Liver (tissue), 9 donors: ENCODE data around the gene IFNGR1. TPM values are rescaled to one million over a fixed set of nuclear protein-coding genes. Genes with fewer than 3 reads are reported as not detected.

Source experiments
- DNase-seq: peaks from one replicate; pipeline ENCODE4 v3.0.0-alpha.2; 2017; ENCODE audit warnings: low spot score
- H3K27ac ChIP-seq, 2 donors: one replicate each; pipeline ENCODE4 v1.7.0; 2013; ENCODE audit warnings: inconsistent platforms in 2 of 2, low read length in 2 of 2, control low read depth in 1 of 2, low read depth in 1 of 2, mild to moderate bottlenecking in 1 of 2
- H3K27me3 ChIP-seq, 4 donors: one replicate each; pipeline versions ENCODE4 v1.6.1 to v1.7.0; 2013; ENCODE audit warnings: low read length in 3 of 4, inconsistent platforms in 1 of 4, mild to moderate bottlenecking in 1 of 4, moderate library complexity in 1 of 4; ENCODE audit not compliant: control insufficient read depth in 4 of 4, insufficient read depth in 4 of 4
- H3K36me3 ChIP-seq, 4 donors: one replicate each; pipeline versions ENCODE4 v1.6.1 to v1.7.0; 2013; ENCODE audit warnings: low read length in 3 of 4, mild to moderate bottlenecking in 3 of 4, low read depth in 1 of 4, moderate library complexity in 1 of 4; ENCODE audit not compliant: control insufficient read depth in 4 of 4, insufficient read depth in 3 of 4
- H3K4me1 ChIP-seq, 4 donors: one replicate each; pipeline versions ENCODE4 v1.6.1 to v1.7.0; 2013; ENCODE audit warnings: low read length in 3 of 4, mild to moderate bottlenecking in 3 of 4, moderate library complexity in 1 of 4; ENCODE audit not compliant: control insufficient read depth in 4 of 4, insufficient read depth in 4 of 4
- H3K4me3 ChIP-seq, 3 donors: one replicate each; pipeline versions ENCODE4 v1.6.1 to v1.7.0; 2013; ENCODE audit warnings: low read length in 3 of 3, control low read depth in 1 of 3, low read depth in 1 of 3, mild to moderate bottlenecking in 1 of 3
- H3K9ac ChIP-seq, 2 donors: one replicate each; pipeline ENCODE4 v1.7.0; 2013; ENCODE audit warnings: low read length in 2 of 2, mild to moderate bottlenecking in 2 of 2, moderate library complexity in 2 of 2, control low read depth in 1 of 2, low read depth in 1 of 2
- H3K9me3 ChIP-seq, 4 donors: one replicate each; pipeline versions ENCODE4 v1.6.1 to v1.7.0; 2013; ENCODE audit warnings: low read length in 3 of 4; ENCODE audit not compliant: control insufficient read depth in 4 of 4
- ATF3 ChIP-seq: IDR thresholded peaks from 2 replicates; pipeline ENCODE4 v1.6.1; 2016; ENCODE audit warnings: antibody characterized with exemption
- CTCF ChIP-seq: fragments of 150-350 bp; IDR thresholded peaks from 2 replicates; pipeline ENCODE4 v1.5.1; 2017; ENCODE audit warnings: improper control_type of control experiment, low read depth, low read length; ENCODE audit not compliant: missing input control
- EGR1 ChIP-seq, 2 donors: IDR thresholded peaks; 2 replicates each; pipeline ENCODE4 v1.6.1; 2016 to 2018; ENCODE audit warnings: antibody characterized with exemption in 2 of 2, low read depth in 2 of 2
- FOXA1 ChIP-seq: IDR thresholded peaks from 2 replicates; pipeline ENCODE4 v1.6.1; 2016; ENCODE audit warnings: antibody characterized with exemption
- FOXA2 ChIP-seq: IDR thresholded peaks from 2 replicates; pipeline ENCODE4 v1.6.1; 2016; ENCODE audit warnings: antibody characterized with exemption
- GABPA ChIP-seq, 2 donors: IDR thresholded peaks in 1 of 2; conservative IDR thresholded peaks in 1 of 2; 2 replicates each; pipeline ENCODE4 v1.6.1; 2016; ENCODE audit warnings: antibody characterized with exemption in 2 of 2, mild to moderate bottlenecking in 1 of 2, moderate library complexity in 1 of 2
- HNF4A ChIP-seq, 2 donors: conservative IDR thresholded peaks; 2 replicates each; pipeline ENCODE4 v1.6.1; 2016; ENCODE audit warnings: antibody characterized with exemption in 2 of 2, mild to moderate bottlenecking in 2 of 2
- HNF4G ChIP-seq: IDR thresholded peaks from 2 replicates; pipeline ENCODE4 v1.6.1; 2016; ENCODE audit warnings: antibody characterized with exemption
- JUND ChIP-seq, 2 donors: IDR thresholded peaks; 2 replicates each; pipeline ENCODE4 v1.6.1; 2016; ENCODE audit warnings: antibody characterized with exemption in 2 of 2
- NR2F2 ChIP-seq: IDR thresholded peaks from 2 replicates; pipeline ENCODE4 v1.6.1; 2016; ENCODE audit warnings: antibody characterized with exemption
- RAD21 ChIP-seq, 2 donors: IDR thresholded peaks; 2 replicates each; pipeline ENCODE4 v1.6.1; 2016; ENCODE audit warnings: antibody characterized with exemption in 2 of 2, mild to moderate bottlenecking in 2 of 2
- REST ChIP-seq: IDR thresholded peaks from 2 replicates; pipeline ENCODE4 v1.6.1; 2016; ENCODE audit warnings: antibody characterized with exemption, mild to moderate bottlenecking
- RXRA ChIP-seq, 2 donors: IDR thresholded peaks; 2 replicates each; pipeline ENCODE4 v1.6.1; 2017 to 2018; ENCODE audit warnings: antibody characterized with exemption in 2 of 2, mild to moderate bottlenecking in 1 of 2
- SP1 ChIP-seq: IDR thresholded peaks from 2 replicates; pipeline ENCODE4 v1.6.1; 2018; ENCODE audit warnings: antibody characterized with exemption, mild to moderate bottlenecking
- TAF1 ChIP-seq: conservative IDR thresholded peaks from 2 replicates; pipeline ENCODE4 v1.6.1; 2016; ENCODE audit warnings: antibody characterized with exemption, mild to moderate bottlenecking
- YY1 ChIP-seq: IDR thresholded peaks from 2 replicates; pipeline ENCODE4 v1.6.1; 2016; ENCODE audit warnings: antibody characterized with exemption, mild to moderate bottlenecking
- ZBTB33 ChIP-seq: IDR thresholded peaks from 2 replicates; pipeline ENCODE4 v1.6.1; 2016; ENCODE audit warnings: antibody characterized with exemption
- WGBS: extraction: QIAGEN DNeasy Blood & Tissue Kit; methylation state at CpG from one replicate; pipeline ENCODE4 v1.1.7; 2013; 5-methylcytosine and 5-hydroxymethylcytosine counted together
- polyA plus RNA-seq, 2 donors: library from polyadenylated mRNA; stranded (reverse) in 1 of 2; unstranded in 1 of 2; fragments of 200-250 nt in 1 of 2; fragments of >200 nt in 1 of 2; fragmentation: Nextera tagmentation in 1 of 2; extraction: Ambion mirVana in 1 of 2; gene quantifications; one replicate each; pipeline versions ENCODE4 v1.2.1 to v1.2.3, GENCODE V29; 2013 to 2015
- total RNA-seq, 2 donors: library from RNA; depleted of rRNA; stranded (reverse); fragments of >200 nt; gene quantifications; one replicate each; pipeline ENCODE4 v1.2.3, GENCODE V29; 2014
- donor health status: healthy.
- donor health status: healthy.
- donor health status: healthy.
- donor health status: healthy.
- donor health status: healthy.

The IFNGR1 gene
- total and polyA plus RNA-seq, 4 donors: 33.9 to 57.8 (median 39.0) TPM

GRCh38 chr6:137181891-137182653 lies 37.1 kb downstream of the IFNGR1 start:
- H3K9me3 ChIP-seq: peaks cover 5 to 50% (median 13%) of the 10 kb centered on the region in 4 donors
- no peak overlapping the region for H3K4me3 ChIP-seq

More at GRCh38 chr6:137181891-137182653, 37.1 kb downstream of the IFNGR1 start:
- no peaks in the 10 kb centered on the region for H3K4me1 ChIP-seq
- no peaks in the 10 kb centered on the region for H3K27me3 ChIP-seq
- 77% methylated on average over 3 of the region's 3 CpGs for WGBS
- TF ChIP-seq CTCF (no peak), ZBTB33 (no peak), ATF3 (no peak), FOXA2 (no peak), RXRA (IDR thresholded peaks at IDR 0.05) (no peak), TAF1 (no peak), RAD21 (IDR thresholded peaks at IDR 0.05) (no peak), HNF4A (conservative IDR thresholded peaks at IDR 0.05) (no peak), NR2F2 (no peak), HNF4G (no peak), YY1 (no peak), REST (no peak), JUND (IDR thresholded peaks at IDR 0.05) (no peak), GABPA (IDR thresholded peaks at IDR 0.05 in 1 of 2, conservative IDR thresholded peaks at IDR 0.05 in 1 of 2) (no peak), SP1 (no peak), FOXA1 (no peak), EGR1 (IDR thresholded peaks at IDR 0.05; ENCODE audit: low read depth in 2 of 2) (no peak)
- H3K9ac ChIP-seq: no peak overlapping the region
- H3K36me3 ChIP-seq: no peaks in the 10 kb centered on the region
- H3K27ac ChIP-seq: no peak overlapping the region
- no peak for DNase-seq
